Skin epidermis (tissue), 12 donors: ENCODE measurements around the gene COL23A1.
A peak's percentile ranks its signal among the peaks of the same experiment; 100 is the strongest.
"Not testable (repeated sequence)": the region's sequence is repeated elsewhere in the genome, so short reads cannot be mapped to it uniquely, and the experiment has no call there.

Experiments used
- H3K27ac ChIP-seq, 21 experiments: fragments of 200-600 bp; sonication (generic) in 11 of 21; one replicate each; pipeline ENCODE4 v1.5.0; 2020; ENCODE audit warnings: mild to moderate bottlenecking in 3 of 21, inconsistent platforms in 2 of 21, moderate library complexity in 2 of 21
- H3K4me3 ChIP-seq, 7 experiments: fragments of 200-600 bp; sonication (generic) in 2 of 7; one replicate each; pipeline ENCODE4 v1.5.0; 2020; ENCODE audit warnings: inconsistent platforms in 2 of 7, mild to moderate bottlenecking in 2 of 7, moderate library complexity in 1 of 7

The COL23A1 gene

GRCh38 chr5:178590924-178591423 lies 781 bp upstream of the COL23A1 start:
- Histone ChIP-seq H3K4me3 (peak overlapping the region in 4 of 7 experiments; percentile 28 to 55 (median 42)), H3K27ac (peak overlapping the region in 3 of 21 experiments; percentile 1 to 12 (median 8))

DNA sequence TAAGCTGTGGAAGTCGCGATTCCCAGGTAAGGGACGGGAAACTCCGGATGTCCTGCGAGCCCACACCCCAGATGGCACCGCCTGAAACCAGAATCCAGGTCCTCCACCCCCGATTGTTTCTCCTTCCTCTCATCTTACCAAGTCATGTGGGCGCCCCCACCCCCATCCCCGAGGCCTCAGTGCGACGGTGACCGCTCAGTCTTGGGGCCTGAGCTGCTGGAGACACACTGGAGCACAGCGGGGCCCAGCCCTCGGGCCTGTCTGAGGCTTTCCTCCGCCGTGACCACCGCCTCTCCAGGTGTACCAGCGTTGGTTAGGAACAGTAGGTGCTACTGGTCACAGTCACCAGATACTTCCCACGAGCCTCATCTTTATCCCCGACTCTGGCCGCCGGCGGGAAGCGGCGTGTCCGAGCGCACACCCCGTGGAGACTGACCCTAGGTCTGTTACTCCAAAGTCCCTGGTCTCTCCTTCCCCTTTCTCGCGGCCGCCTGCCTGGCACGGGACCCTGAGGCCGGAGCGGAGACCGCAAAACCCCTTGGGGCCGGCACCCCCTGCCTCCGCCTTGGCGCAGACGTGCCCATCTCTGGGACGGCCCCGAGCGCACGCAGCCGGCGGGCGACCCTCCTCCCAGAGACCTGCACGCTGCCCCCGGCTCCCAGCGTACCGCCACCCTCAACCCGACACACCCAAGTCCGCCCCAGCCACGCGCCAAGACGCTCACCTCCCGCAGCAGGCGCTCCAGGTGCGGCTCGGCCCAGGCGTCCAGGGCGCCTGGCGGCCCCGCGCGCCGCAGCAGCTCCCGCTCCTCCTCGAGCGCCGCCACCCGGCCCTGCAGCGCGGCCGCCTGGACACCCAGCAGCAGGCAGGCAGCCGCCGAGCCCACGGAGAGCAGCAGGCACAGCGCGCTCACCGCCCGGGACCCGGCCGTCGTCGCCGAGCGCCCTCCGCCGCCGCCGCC lies 733 bp downstream of the COL23A1 start:
- Histone ChIP-seq H3K4me3 (peak overlapping the region; percentile 28 to 55 (median 38)), H3K27ac (peak overlapping the region in 4 of 21 experiments; percentile 2 to 45 (median 22))

GRCh38 chr5:178588769-178589168 lies 1.4 kb downstream of the COL23A1 start:
- Histone ChIP-seq H3K27ac (no peak overlapping the region), H3K4me3 (no peak overlapping the region)

DNA sequence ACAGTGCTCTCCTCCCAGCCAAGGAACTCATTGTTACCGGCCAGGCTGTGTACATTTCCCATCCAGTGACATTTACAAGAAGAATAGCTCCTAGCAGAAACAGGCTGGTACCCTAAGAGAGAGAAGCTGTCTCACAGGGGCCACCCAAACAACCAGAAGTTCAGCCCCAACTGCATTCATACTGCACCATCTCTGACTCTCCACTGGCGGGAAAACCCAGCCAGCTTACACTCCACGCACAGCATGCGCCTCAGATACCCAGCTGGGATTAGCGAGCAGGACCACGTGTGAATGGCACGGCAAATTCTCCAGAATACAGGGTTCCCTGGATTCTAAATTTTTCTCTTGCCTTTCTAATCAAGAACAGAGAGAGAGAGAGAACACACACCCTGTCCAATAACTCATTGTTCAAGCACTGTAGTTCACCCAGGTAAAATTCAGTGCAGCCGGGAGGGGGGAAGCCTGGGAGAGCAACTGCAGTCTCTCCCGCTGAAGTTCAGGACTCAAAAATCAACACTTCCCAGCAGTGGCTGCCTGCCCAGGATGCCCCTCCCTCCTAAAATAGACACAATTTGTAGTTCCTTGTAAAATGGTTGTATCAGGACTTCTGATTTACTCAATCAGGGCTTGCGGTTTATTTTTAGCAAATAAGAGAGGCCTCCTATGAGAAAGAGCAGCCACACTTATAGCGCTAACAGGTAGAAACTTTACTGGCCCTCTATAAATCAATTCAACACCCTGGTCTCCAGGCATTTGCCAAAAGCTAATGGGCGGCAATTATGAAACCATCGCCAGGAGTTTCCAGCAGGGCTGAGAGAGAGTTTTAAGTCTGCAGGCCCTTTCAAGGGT lies 2.2 kb downstream of the COL23A1 start:
- no peak overlapping the region for H3K4me3 ChIP-seq
- no peak overlapping the region for H3K27ac ChIP-seq

DNA sequence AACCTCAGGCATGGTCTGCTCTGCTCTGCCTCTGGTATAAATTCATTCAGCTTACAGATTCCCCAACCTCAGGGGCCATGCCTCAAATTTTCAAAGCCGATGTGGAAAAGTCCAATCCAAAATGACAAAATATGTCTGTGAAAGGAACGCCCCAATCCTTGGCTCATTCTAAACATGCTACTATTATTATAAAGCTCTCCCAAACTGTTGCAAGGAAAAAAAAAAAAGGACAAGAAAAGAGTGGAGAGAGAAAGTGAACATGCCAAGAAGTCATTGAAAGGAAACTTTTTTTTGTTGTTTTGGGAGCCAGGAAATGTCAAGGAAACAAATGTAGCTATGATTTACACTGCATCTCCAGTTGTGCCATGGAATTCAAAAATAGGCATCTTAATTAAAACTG lies 3.8 kb downstream of the COL23A1 start:
- no peak overlapping the region for H3K4me3 ChIP-seq
- H3K27ac ChIP-seq: no peak overlapping the region

- not testable (repeated sequence) for H3K27ac ChIP-seq
These were observed 4.8 kb downstream of the COL23A1 start for GRCh38 chr5:178585421-178585820.

DNA sequence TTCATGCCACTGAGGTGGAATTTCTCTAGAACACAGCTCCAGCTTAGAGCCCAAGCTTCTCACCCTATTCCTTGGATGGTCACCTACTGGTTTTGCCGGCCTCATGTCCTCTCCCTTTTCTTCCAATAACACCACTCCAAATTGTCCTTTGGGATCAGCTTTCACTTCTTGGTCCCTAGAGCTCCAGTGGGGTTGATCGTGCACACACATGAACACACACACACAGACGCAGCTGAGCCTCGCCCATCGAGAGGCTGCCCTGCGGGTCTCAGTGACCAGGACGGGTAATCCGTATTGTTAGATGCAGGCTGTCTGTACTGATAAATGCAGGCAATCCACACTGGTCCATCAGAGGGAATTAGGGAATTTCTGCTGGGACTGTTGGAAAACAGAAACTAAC lies 6.9 kb downstream of the COL23A1 start:
- no peak overlapping the region for H3K27ac ChIP-seq
- H3K4me3 ChIP-seq: no peak overlapping the region

More at GRCh38 chr5:178585421-178585820, 4.8 kb downstream of the COL23A1 start:
- H3K4me3 ChIP-seq: not testable (repeated sequence)

GRCh38 chr5:178582291-178582690 lies 7.9 kb downstream of the COL23A1 start:
- Histone ChIP-seq H3K4me3 (no peak overlapping the region), H3K27ac (no peak overlapping the region)

DNA sequence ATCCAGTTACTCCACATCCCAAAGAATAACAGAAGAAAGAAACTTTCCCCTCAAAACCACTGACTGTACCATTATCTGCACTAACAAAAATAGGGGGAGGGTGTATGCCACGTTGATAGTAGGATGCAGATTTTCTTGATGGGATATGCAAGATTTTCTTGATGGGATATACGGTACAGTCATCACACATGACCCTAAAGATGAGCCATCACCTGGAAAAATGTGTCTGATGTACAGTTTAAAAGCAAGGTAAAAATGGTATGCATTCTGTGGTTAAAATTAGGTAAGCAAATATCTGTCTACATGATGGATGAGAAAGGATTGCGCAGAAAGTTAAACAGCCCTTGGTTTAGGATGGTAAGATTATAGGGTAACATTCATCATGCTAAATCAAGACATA lies 8.6 kb downstream of the COL23A1 start:
- Histone ChIP-seq H3K27ac (no peak overlapping the region), H3K4me3 (no peak overlapping the region)

GRCh38 chr5:178580271-178580955 lies 9.8 kb downstream of the COL23A1 start:
- H3K4me3 ChIP-seq: no peak overlapping the region
- no peak overlapping the region for H3K27ac ChIP-seq

- H3K27ac ChIP-seq: no peak overlapping the region
- no peak overlapping the region for H3K4me3 ChIP-seq
These were observed 12.2 kb downstream of the COL23A1 start for GRCh38 chr5:178577944-178578343.

DNA sequence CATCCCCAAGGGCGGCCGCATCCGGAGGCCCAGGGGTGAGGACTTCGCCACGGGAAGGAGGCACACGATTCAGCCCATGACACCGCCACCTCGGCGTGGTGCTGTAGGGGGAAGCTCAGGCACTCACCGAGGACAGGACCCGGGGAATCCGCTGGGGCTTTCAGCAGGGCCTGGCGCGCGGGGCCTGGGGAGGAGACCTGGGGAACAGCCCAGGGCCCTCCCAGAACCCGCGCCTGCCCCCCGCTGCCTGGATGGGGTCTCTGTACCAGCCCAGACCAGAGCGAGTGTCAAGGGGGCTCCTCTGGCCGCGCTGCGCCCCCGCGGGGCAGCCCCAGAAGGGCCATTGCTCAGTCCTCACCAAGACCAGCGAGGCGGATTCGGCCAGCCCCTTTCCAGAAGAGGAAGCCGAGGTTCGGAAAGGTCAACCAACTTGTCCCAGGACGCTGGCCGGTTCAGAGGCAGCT lies 12.8 kb downstream of the COL23A1 start:
- Histone ChIP-seq H3K4me3 (peak overlapping the region in 1 of 7 experiments; percentile 24), H3K27ac (no peak overlapping the region)

DNA sequence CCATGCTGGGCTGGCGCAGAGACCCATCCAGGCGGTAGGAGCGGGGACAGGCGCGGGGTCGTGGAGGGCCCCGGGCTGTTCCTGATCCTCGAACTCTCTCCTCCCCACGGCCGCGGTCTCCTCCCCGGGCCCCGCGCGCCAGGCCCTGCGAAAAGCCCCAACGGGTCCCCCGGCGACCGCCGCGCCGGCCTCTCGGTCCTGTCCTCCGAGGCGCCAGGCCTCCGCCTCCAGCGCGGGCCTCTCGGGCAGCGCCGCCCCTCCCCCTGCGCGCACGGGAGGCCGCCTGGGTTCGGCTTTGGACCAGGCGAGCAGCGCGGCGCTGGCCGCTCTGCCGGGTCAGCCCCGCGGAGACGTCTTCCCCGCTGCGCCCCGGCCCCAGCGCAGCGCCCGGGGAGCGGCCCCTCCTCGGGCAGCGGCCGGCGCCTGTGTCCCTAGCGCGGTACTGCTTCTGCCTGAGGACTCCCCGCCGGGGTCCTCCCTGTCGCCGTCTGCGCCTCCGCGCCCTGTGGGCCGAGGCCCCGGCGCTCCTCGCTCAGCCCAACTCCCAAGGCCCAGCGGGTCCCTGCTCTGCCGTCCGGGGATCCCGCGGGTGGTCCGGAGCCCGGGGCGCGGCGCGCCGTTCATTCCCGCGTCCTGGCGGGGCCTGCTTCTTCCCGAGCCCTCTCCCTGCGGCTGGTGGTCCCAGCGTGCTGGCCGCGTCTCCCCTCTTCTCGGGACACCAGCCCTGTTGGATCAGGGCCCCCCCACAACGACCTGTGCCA lies 13.4 kb downstream of the COL23A1 start:
- peak overlapping the region in 1 of 21 experiments; percentile 38 for H3K27ac ChIP-seq
- H3K4me3 ChIP-seq: peak overlapping the region in 5 of 7 experiments; percentile 3 to 31 (median 7)

DNA sequence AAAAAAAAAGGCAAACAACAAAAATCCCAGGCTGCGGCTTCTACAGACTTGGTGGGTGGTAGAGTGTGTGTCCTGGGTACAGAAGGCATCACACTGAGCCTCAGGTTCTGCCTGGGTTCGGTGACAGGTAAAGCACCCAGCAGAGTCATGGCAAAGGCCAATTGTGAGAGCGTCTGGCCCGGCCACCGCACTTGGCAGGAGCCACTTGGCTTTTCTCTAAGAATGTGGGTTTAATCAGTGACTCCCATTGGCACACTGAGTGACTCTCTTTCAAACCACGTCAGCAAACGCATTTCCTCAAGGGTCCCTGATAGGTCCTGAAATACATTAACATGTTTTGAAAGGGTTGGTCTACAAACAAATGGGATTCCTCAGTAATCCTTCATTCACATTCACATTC lies 17.0 kb downstream of the COL23A1 start:
- Histone ChIP-seq H3K27ac (no peak overlapping the region), H3K4me3 (no peak overlapping the region)

GRCh38 chr5:178572617-178573016 lies 17.6 kb downstream of the COL23A1 start:
- Histone ChIP-seq H3K4me3 (no peak overlapping the region), H3K27ac (no peak overlapping the region)

DNA sequence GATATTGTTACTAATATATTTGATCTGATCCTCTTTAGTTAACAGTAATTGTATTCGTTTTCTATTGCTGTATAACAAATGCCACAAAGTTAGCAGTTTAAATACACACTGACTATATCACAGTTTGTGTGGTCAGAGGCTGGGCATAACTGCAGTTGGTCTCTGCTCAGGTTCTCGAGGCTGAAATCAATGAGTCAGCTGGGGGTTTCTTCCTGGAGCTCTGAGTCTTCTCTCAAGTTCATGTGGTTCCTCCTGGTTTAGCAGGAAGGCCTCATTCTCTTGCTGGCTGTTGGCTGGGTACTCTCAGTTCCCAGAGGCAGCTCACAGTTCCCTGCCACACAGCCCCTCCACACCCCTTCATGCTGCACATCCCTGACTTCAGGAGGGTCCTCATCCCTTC lies 20.7 kb downstream of the COL23A1 start:
- Histone ChIP-seq H3K27ac (no peak overlapping the region), H3K4me3 (no peak overlapping the region)

DNA sequence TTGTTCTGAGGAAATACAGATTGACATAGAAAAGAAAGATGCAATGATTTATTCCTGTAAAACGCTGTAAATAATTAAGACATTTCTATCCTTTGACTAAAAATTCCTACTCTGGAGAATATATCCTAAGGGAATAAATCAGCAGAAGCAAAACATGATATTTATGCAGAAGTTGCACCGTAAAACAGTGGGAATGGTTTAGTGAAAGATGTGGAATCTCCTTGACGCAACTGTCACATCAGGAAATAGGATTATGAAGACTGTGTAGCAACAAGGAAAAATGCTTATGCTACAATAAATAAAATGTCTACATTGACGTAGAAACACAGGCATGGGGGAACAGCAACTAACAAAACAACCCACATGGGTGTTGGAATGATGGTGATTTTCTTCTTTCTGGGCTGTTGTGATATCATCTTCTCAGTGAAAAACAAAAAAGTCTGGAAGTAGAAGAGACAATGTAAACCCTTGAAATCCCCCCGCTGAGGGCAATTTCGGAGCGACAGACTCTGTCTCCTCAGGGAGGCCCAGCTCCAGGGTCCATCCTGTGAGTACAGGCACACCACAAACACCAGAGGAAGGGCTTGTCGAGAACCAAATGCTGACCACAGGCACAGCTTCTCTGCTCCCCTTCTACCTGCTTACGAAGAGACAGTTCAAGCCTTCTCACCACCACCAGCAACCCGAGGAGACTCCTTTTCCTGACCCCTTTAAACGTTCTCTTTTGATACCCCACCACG lies 25.2 kb downstream of the COL23A1 start:
- H3K27ac ChIP-seq: no peak overlapping the region
- H3K4me3 ChIP-seq: no peak overlapping the region

GRCh38 chr5:178564397-178564796 lies 25.8 kb downstream of the COL23A1 start:
- H3K27ac ChIP-seq: no peak overlapping the region
- no peak overlapping the region for H3K4me3 ChIP-seq
